Subcutaneous adipose tissue (tissue), 4 donors: Measurements from ENCODE around the gene USP37. TPM values are rescaled to one million over a fixed set of nuclear protein-coding genes. Genes with fewer than 3 reads are reported as not detected.

Source experiments
- CTCF ChIP-seq: fragments of 450-650 bp; IDR thresholded peaks from one replicate; pipeline ENCODE4 v1.5.1; 2016; ENCODE audit warnings: low read depth, mild to moderate bottlenecking, control low read depth, antibody characterized with exemption, moderate library complexity
- total RNA-seq, 4 donors: library from RNA; depleted of rRNA; stranded (reverse); fragments of >200 nt; gene quantifications; one replicate each; pipeline ENCODE4 v1.1.0, GENCODE V29; 2016

Gene USP37
- total RNA-seq, 4 donors from 2014 or later, result 11.2 to 13.4 (median 11.7) TPM

- TF ChIP-seq CTCF, result no peak
Measured at GRCh38 chr2:218567797-218568189, 358 bp downstream of the USP37 start.

GRCh38 chr2:218566296-218566695, 1.9 kb downstream of the USP37 start:
- TF ChIP-seq CTCF, result no peak

- no peak for TF ChIP-seq CTCF
Measured at GRCh38 chr2:218564056-218564455, 4.1 kb downstream of the USP37 start.

GRCh38 chr2:218558986-218559385, 9.2 kb downstream of the USP37 start:
- TF ChIP-seq CTCF, result no peak

GRCh38 chr2:218557941-218558340, 10.2 kb downstream of the USP37 start:
- no peak for TF ChIP-seq CTCF

- TF ChIP-seq CTCF, result no peak
Measured at GRCh38 chr2:218555527-218555926, 12.6 kb downstream of the USP37 start.

GRCh38 chr2:218547978-218548377, 20.2 kb downstream of the USP37 start:
- no peak for TF ChIP-seq CTCF

GRCh38 chr2:218547511-218547910, 20.6 kb downstream of the USP37 start:
- no peak for TF ChIP-seq CTCF
